HepG2 (cell line): Measurements from ENCODE around the gene ABCA8.

Source experiments
- CCAR2 ChIP-seq: fragments of 200-400 bp; formaldehyde crosslinking; optimal IDR thresholded peaks from 2 replicates; pipeline ENCODE3; 2018; ENCODE audit warnings: low read depth, mild to moderate bottlenecking, low read length, moderate library complexity
- CTCF ChIP-seq: sonication (generic); formaldehyde crosslinking; IDR thresholded peaks from 2 replicates; pipeline ENCODE4 v1.5.0; 2020; ENCODE audit warnings: mild to moderate bottlenecking, missing genetic modification reagents, moderate library complexity
- HHEX ChIP-seq: IDR thresholded peaks from 2 replicates; pipeline ENCODE4 v1.6.1; 2016; ENCODE audit warnings: control low read depth
- KDM1A ChIP-seq: IDR thresholded peaks from 2 replicates; pipeline ENCODE4 v1.6.1; 2016; ENCODE audit warnings: missing compliant biosample characterization
- NCOA1 ChIP-seq: sonication (generic); formaldehyde crosslinking; IDR thresholded peaks from 2 replicates; pipeline ENCODE4 v1.9.0; 2021; ENCODE audit warnings: missing genetic modification reagents
- RAD21 ChIP-seq: fragments of 450-650 bp; formaldehyde crosslinking; IDR thresholded peaks from 2 replicates; pipeline ENCODE4 v1.5.0; 2020; ENCODE audit warnings: mild to moderate bottlenecking
- ZC3H4 ChIP-seq: sonication (generic); formaldehyde crosslinking; IDR thresholded peaks from 2 replicates; pipeline ENCODE4 v1.4.0; 2020; ENCODE audit warnings: missing genetic modification reagents, borderline replicate concordance
- ZNF670 ChIP-seq: sonication (generic); formaldehyde crosslinking; IDR thresholded peaks from 2 replicates; pipeline ENCODE4 v1.8.0; 2022; ENCODE audit warnings: mild to moderate bottlenecking, missing genetic modification reagents, borderline replicate concordance
- TF ChIP-seq, protein P1 (sequence below): IDR thresholded peaks from 2 replicates; pipeline ENCODE4 v1.6.1; 2016

DNA sequence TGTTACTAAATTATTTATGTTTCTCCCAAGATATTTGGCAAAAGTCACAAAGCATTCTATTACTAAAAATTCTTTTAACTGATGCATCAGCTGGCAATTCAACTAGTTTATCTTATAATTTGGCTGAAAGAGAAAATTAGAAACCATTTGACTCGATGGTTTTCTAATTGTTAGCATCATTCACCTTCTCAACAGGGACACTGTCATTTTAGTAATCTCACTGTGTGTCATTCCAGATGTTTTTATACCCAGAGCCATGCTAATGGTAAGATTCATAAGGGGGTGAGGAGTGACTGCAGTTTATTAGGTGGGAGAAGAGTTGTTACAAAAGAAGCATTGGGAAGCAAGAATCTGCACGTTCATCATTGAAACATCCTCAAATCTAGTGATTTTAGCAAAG, 124.9 kb downstream of the ABCA8 start:
- TF ChIP-seq HHEX (CRISPR knock-in tag) (no peak), CTCF (CRISPR knock-in tag) (no peak), RAD21 (CRISPR knock-in tag) (no peak), KDM1A (CRISPR knock-in tag) (no peak), NCOA1 (no peak), ZC3H4 (CRISPR knock-in tag) (no peak), ZNF670 (no peak), CCAR2 (no peak)
- TF ChIP-seq, protein P1, sequence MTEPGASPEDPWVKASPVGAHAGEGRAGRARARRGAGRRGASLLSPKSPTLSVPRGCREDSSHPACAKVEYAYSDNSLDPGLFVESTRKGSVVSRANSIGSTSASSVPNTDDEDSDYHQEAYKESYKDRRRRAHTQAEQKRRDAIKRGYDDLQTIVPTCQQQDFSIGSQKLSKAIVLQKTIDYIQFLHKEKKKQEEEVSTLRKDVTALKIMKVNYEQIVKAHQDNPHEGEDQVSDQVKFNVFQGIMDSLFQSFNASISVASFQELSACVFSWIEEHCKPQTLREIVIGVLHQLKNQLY (CRISPR knock-in tag): no peak
